Effector memory CD4-positive, alpha-beta T cell (primary cell): Measurements from ENCODE around the gene PSD2.

Experiments used
- DNase-seq, 3 donors: peaks; one replicate each; pipeline ENCODE4 v3.0.0-alpha.2; 2020
- H3K27ac ChIP-seq: 2 replicates; pipeline ENCODE4 v1.7.0; 2013; ENCODE audit warnings: mild to moderate bottlenecking, low read length, moderate library complexity; ENCODE audit not compliant: insufficient read depth, poor library complexity, severe bottlenecking
- H3K27me3 ChIP-seq: replicated peaks from 2 replicates; pipeline ENCODE4 v1.7.0; 2013; ENCODE audit warnings: mild to moderate bottlenecking, low read length; ENCODE audit not compliant: insufficient read depth, control insufficient read depth, poor library complexity, severe bottlenecking
- H3K36me3 ChIP-seq: 2 replicates; pipeline ENCODE4 v1.7.0; 2013; ENCODE audit warnings: mild to moderate bottlenecking, low read length, moderate library complexity; ENCODE audit not compliant: control insufficient read depth, insufficient read depth
- H3K4me1 ChIP-seq: 2 replicates; pipeline ENCODE4 v1.7.0; 2013; ENCODE audit warnings: low read length, mild to moderate bottlenecking; ENCODE audit not compliant: control insufficient read depth, insufficient read depth, poor library complexity, severe bottlenecking
- H3K4me3 ChIP-seq: 2 replicates; pipeline ENCODE4 v1.7.0; 2013; ENCODE audit warnings: low read length, low read depth, mild to moderate bottlenecking; ENCODE audit not compliant: insufficient read depth, poor library complexity, severe bottlenecking
- H3K9me3 ChIP-seq: 2 replicates; pipeline ENCODE4 v1.7.0; 2013; ENCODE audit warnings: mild to moderate bottlenecking, low read length, moderate library complexity; ENCODE audit not compliant: control insufficient read depth

PSD2 gene

GRCh38 chr5:139804800-139805397, 9.3 kb downstream of the PSD2 start:
- peaks cover 2% of the 10 kb centered on the region for H3K27me3 ChIP-seq
- no peak for DNase-seq

GRCh38 chr5:139805545-139805944, 9.9 kb downstream of the PSD2 start:
- Histone ChIP-seq H3K36me3 (no peaks in the 10 kb centered on the region), H3K9me3 (no peaks in the 10 kb centered on the region), H3K27me3 (peaks cover 2% of the 10 kb centered on the region), H3K27ac (no peak overlapping the region), H3K4me3 (no peak overlapping the region), H3K4me1 (no peaks in the 10 kb centered on the region)
- DNase-seq, result no peak

More at GRCh38 chr5:139804800-139805397, 9.3 kb downstream of the PSD2 start:
- Histone ChIP-seq H3K9me3 (no peaks in the 10 kb centered on the region), H3K4me3 (no peak overlapping the region), H3K27ac (no peak overlapping the region), H3K4me1 (no peaks in the 10 kb centered on the region), H3K36me3 (no peaks in the 10 kb centered on the region)

DNA sequence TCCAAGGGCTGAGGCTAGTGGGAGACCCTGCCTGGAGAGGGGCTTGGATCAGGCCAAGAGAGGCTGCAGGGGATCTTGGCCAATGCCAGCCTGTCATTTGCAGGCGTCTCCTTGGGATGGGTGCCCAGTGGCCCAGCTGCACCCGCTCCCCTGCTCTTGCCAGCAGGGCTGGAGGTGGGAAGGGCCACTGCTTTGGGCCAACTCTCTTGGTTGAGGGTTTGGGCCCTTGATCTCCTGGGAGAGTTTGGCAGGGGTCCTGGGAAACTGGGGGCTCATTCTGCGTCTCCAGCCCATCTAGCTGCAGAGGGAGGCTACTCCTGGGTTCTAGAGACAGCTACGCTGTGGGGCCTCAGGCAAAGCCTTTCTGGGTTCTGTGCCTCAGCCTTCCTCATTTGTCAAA, 10.5 kb downstream of the PSD2 start:
- Histone ChIP-seq H3K4me3 (no peak overlapping the region), H3K27ac (no peak overlapping the region), H3K27me3 (peaks cover 2% of the 10 kb centered on the region), H3K4me1 (no peaks in the 10 kb centered on the region), H3K9me3 (no peaks in the 10 kb centered on the region), H3K36me3 (no peaks in the 10 kb centered on the region)
- DNase-seq, result no peak

DNA sequence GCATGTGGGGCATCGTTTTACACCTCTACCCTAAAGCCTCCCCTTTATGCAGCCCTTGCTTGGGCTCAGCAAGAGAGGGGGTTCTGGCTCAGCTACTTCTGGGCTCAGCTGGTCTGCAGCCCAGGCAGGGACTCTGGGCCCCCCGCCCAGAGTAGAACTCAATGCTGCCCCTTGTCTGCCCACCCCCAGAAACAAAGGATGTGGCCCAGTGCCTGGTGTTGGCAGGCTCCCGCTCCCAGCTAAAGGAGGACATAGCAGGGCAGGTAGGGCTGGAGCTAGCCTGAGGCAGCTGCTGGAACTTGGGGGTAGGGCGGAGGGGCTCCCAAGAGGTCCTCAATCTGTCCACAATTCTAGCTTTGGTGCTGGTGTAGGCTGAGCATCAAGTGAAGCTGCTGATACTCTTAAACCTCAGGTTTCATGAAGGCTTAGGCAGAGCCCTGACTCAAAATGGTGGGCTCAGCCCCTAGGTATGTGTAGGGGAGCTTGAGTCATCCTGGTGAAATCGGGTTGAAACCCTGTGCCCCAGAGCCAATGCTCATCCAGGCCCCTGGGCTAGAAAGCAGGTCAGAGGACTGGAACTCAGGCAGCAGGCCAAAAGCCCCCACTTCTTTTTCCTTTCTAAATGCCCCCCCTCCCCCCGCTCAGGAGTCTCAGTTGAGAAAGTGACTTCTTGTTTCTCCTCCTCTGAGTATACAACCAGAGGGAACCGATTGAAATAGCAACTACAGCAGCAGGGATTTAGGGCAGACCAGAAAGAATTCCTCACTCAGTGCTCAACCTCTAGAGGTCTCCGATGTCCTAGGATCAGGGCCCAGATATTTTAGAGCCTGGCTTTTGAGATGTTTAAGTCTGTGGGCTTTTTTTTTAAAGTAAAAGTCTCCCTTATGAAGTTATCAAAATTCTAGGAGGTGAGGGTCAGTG, 11.4 kb downstream of the PSD2 start:
- no peaks in the 10 kb centered on the region for H3K36me3 ChIP-seq
- H3K4me3 ChIP-seq, result no peak overlapping the region
- H3K9me3 ChIP-seq, result no peaks in the 10 kb centered on the region
- no peak for DNase-seq
- peaks cover 2% of the 10 kb centered on the region for H3K27me3 ChIP-seq
- H3K27ac ChIP-seq, result no peak overlapping the region
- no peaks in the 10 kb centered on the region for H3K4me1 ChIP-seq

DNA sequence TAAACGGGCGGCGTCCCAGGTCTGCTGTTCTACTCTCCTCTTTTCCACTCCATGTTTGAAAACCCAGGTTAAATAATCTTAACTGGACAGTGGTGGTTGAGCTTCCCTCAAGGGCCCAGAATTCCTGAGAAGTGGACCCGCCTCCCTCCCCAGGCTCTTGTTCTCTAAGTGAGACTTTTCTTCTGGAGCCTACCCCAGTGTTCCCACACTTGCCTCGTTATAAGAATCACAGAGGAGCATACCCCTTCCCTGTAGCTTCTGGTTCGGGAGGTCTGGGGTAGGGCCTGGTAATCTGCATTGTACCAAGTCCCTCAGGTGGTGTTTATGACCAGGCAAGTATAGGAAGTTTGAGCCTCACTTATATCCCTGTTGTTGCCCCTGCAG, 12.0 kb downstream of the PSD2 start:
- Histone ChIP-seq H3K4me1 (no peaks in the 10 kb centered on the region), H3K27ac (no peak overlapping the region), H3K4me3 (no peak overlapping the region), H3K9me3 (no peaks in the 10 kb centered on the region), H3K27me3 (peaks cover under 1% of the 10 kb centered on the region), H3K36me3 (no peaks in the 10 kb centered on the region)
- no peak for DNase-seq

DNA sequence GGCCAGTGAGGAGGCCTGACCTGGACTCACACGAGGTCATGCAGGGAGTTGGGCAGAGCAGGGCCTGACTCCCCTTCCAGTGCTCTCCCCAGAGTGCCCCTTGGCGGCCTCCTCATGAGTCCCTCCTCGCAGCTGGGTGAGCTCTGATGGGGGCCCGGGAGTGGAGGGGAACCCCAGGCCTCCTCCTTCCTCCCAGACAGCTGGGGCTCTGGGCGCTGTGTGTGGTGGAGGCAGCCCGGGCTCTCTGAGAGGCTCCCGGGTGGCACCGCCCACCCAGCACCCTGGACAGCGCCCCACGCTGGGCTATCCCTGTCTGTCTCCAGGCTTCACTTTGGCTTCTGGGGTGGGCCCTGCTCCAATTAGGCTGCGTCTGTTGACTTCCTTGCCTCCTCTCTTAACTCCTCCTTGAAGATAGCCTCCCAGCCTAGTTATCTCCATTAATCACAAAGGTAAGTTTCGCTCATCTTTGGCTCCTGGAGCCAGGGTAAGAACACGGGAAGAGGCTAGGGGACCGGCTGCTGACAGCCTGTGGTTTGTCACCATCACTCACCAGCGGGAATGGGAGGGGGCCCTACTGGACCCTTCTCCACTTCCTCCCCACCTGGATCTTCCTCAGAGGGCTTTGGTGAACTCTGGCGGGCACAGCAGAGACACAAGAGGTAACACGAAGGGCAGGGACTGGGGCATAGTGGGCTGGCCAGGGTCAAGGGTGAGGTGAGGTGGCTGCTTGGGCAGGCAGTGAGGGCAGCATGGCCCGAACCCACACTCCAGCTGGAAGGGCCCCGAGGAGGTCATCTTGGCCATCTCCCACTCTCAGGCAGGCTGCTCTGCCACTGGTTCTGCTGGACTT, 13.1 kb downstream of the PSD2 start:
- Histone ChIP-seq H3K36me3 (no peaks in the 10 kb centered on the region), H3K4me1 (no peaks in the 10 kb centered on the region), H3K27ac (no peak overlapping the region), H3K27me3 (no peaks in the 10 kb centered on the region), H3K4me3 (no peak overlapping the region), H3K9me3 (no peaks in the 10 kb centered on the region)
- no peak for DNase-seq

DNA sequence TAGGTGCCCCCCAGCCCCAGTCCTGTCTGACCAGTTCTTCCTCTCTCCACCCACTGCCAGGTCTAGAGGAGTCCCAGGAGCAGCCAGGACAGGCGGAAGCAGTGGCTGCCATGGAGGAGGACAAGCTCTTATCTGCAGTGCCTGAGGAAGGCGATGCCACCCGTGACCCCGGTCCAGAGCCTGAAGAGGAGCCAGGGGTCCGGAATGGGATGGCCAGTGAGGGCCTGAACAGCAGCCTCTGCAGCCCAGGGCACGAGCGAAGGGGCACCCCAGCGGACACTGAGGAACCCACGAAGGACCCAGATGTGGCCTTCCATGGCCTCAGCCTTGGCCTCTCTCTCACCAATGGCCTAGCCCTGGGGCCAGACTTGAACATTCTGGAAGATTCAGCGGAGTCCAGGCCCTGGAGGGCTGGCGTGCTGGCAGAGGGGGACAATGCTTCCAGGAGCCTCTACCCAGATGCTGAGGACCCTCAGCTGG, 13.8 kb downstream of the PSD2 start:
- no peaks in the 10 kb centered on the region for H3K9me3 ChIP-seq
- H3K4me3 ChIP-seq, result no peak overlapping the region
- H3K27me3 ChIP-seq, result no peaks in the 10 kb centered on the region
- H3K4me1 ChIP-seq, result no peaks in the 10 kb centered on the region
- no peaks in the 10 kb centered on the region for H3K36me3 ChIP-seq
- H3K27ac ChIP-seq, result no peak overlapping the region
- no peak for DNase-seq

GRCh38 chr5:139810341-139811273, 15.0 kb downstream of the PSD2 start:
- H3K27me3 ChIP-seq, result no peaks in the 10 kb centered on the region
- no peaks in the 10 kb centered on the region for H3K36me3 ChIP-seq
- DNase-seq, result no peak

DNA sequence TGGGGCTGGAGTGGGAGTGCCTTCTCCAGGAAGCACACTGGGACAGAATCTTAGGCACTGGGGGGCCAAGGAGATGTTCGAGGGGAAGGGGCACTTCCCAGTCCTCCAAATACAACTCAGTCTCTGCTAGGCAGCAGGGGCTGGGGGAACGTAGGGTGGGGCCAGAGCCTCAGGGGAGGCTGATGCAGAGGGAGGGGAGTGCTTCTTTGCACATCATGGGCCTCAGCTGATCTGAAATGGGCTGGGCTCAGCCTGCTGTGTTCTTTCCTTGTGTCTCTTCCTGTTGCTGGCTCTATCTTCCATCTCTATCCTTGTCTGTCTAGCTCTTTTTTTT, 15.6 kb downstream of the PSD2 start:
- Histone ChIP-seq H3K9me3 (no peaks in the 10 kb centered on the region), H3K4me1 (no peaks in the 10 kb centered on the region), H3K27ac (no peak overlapping the region), H3K36me3 (no peaks in the 10 kb centered on the region), H3K27me3 (no peaks in the 10 kb centered on the region), H3K4me3 (no peak overlapping the region)
- no peak for DNase-seq

More at GRCh38 chr5:139810341-139811273, 15.0 kb downstream of the PSD2 start:
- no peaks in the 10 kb centered on the region for H3K9me3 ChIP-seq
- H3K27ac ChIP-seq, result no peak overlapping the region
- no peak overlapping the region for H3K4me3 ChIP-seq
- no peaks in the 10 kb centered on the region for H3K4me1 ChIP-seq
